ENCODE results near the gene NUP160.

- TF ChIP-seq POLR2A (IDR thresholded peaks at IDR 0.05) (no peak), CTCF (IDR thresholded peaks at IDR 0.05) (no peak)
These were observed 15.8 kb upstream of the NUP160 start for GRCh38 chr11:47863898-47864430.

All from thyroid gland (tissue), 4 donors.